Stimulated activated CD8-positive, alpha-beta memory T cell treated with anti-CD3 and anti-CD28 coated beads, Interleukin-4, amount 100 ng/mL, for 48 hours (primary cell): Measurements from ENCODE around the gene FBXO36.
"Not testable (repeated sequence)": the region's sequence is repeated elsewhere in the genome, so short reads cannot be mapped to it uniquely, and the experiment has no call there.

Experiments used
- DNase-seq: peaks from one replicate; pipeline ENCODE4 v3.0.0-alpha.2; 2020

The FBXO36 gene

GRCh38 chr2:229922449-229923386 is at the start of gene FBXO36:
FBXO36 (plus strand) TSS chr2:229922503; CDS start chr2:229922514, 11 bp downstream.
- DNase-seq, result peak; percentile 94

- no peak for DNase-seq
These were observed 49.2 kb upstream of the FBXO36 start for GRCh38 chr2:229873123-229873581.

GRCh38 chr2:229874647-229875046 is 47.7 kb upstream of the FBXO36 start:
- DNase-seq, result no peak

GRCh38 chr2:229875549-229875948 is 46.8 kb upstream of the FBXO36 start:
- DNase-seq, result no peak

GRCh38 chr2:229879191-229879950 is 42.9 kb upstream of the FBXO36 start:
- DNase-seq, result no peak

- DNase-seq, result no peak
These were observed 41.3 kb upstream of the FBXO36 start for GRCh38 chr2:229880892-229881586.

GRCh38 chr2:229882583-229882982 is 39.7 kb upstream of the FBXO36 start:
- DNase-seq, result no peak

GRCh38 chr2:229884775-229885699 is 37.3 kb upstream of the FBXO36 start:
- DNase-seq, result no peak

- DNase-seq, result no peak
These were observed 34.9 kb upstream of the FBXO36 start for GRCh38 chr2:229887441-229887840.

GRCh38 chr2:229888031-229888430 is 34.3 kb upstream of the FBXO36 start:
- DNase-seq, result no peak

GRCh38 chr2:229889023-229889422 is 33.3 kb upstream of the FBXO36 start:
- no peak for DNase-seq

- DNase-seq, result no peak
These were observed 25.4 kb upstream of the FBXO36 start for GRCh38 chr2:229896857-229897256.

- DNase-seq, result no peak
These were observed 22.7 kb upstream of the FBXO36 start for GRCh38 chr2:229899604-229900003.

GRCh38 chr2:229900012-229900411 is 22.3 kb upstream of the FBXO36 start:
- no peak for DNase-seq

GRCh38 chr2:229900514-229900913 is 21.8 kb upstream of the FBXO36 start:
- DNase-seq, result not testable (repeated sequence)

- DNase-seq, result no peak
These were observed 20.5 kb upstream of the FBXO36 start for GRCh38 chr2:229901819-229902218.

GRCh38 chr2:229903037-229903436 is 19.3 kb upstream of the FBXO36 start:
- DNase-seq, result no peak

- no peak for DNase-seq
These were observed 16.7 kb upstream of the FBXO36 start for GRCh38 chr2:229905601-229906000.

- no peak for DNase-seq
These were observed 13.2 kb upstream of the FBXO36 start for GRCh38 chr2:229909090-229909489.

GRCh38 chr2:229910147-229910831 is 12.0 kb upstream of the FBXO36 start:
- no peak for DNase-seq

- no peak for DNase-seq
These were observed 11.4 kb upstream of the FBXO36 start for GRCh38 chr2:229910832-229911412.
